H1 (cell line): ENCODE data around the gene ALDH1A2. TPM values are rescaled to one million over a fixed set of nuclear protein-coding genes. Genes with fewer than 3 reads are reported as not detected.

ENCODE experiments used
- CTCF ChIA-PET: fragments of 300-600 bp; sonication (Branson Sonifier 250); formaldehyde crosslinking; loops from one replicate; lab custom pipeline; 2021; ENCODE audit not compliant: partially characterized antibody; lab: Charles Lee
- POLR2A ChIA-PET: fragments of 300-600 bp; sonication (Branson Sonifier 250); formaldehyde crosslinking; loops from one replicate; lab custom pipeline; 2021; ENCODE audit warnings: inconsistent platforms; ENCODE audit not compliant: partially characterized antibody; lab: Charles Lee
- DNase-seq, 2 experiments: peaks; one replicate each; pipeline versions ENCODE4 v3.0.0 to v3.0.0-alpha.2; 2010 to 2022; ENCODE audit warnings: low spot score in 2 of 2, low read depth in 1 of 2, mixed read lengths in 1 of 2
- FAIRE-seq: peaks from 2 replicates; lab custom pipeline; 2011; peaks lifted over from hg19 to GRCh38; lab: Jason Lieb, UNC
- H2AFZ ChIP-seq: 2 replicates; pipeline ENCODE4 v1.8.1; 2012; ENCODE audit warnings: low read length, inconsistent platforms
- H2AK5ac ChIP-seq: 2 replicates; pipeline ENCODE4 v1.6.1; 2013; ENCODE audit warnings: low read depth, low read length
- H2BK120ac ChIP-seq: replicated peaks from 2 replicates; pipeline ENCODE3; 2013; ENCODE audit warnings: low read depth, low read length, inconsistent platforms
- H2BK12ac ChIP-seq: 2 replicates; pipeline ENCODE4 v1.6.1; 2013; ENCODE audit warnings: low read depth, low read length
- H2BK15ac ChIP-seq: 2 replicates; pipeline ENCODE4 v1.6.1; 2013; ENCODE audit warnings: low read length
- H2BK20ac ChIP-seq: 2 replicates; pipeline ENCODE4 v1.6.1; 2013; ENCODE audit warnings: low read length
- H2BK5ac ChIP-seq: 2 replicates; pipeline ENCODE4 v1.6.1; 2013; ENCODE audit warnings: low read depth, low read length
- H3K14ac ChIP-seq: 2 replicates; pipeline ENCODE4 v1.6.1; 2013; ENCODE audit warnings: inconsistent platforms; ENCODE audit not compliant: insufficient read length
- H3K18ac ChIP-seq: 2 replicates; pipeline ENCODE4 v1.6.1; 2013; ENCODE audit warnings: low read length; ENCODE audit errors: extremely low read depth
- H3K23ac ChIP-seq: 2 replicates; pipeline ENCODE4 v1.6.1; 2013; ENCODE audit warnings: inconsistent platforms; ENCODE audit not compliant: insufficient read length
- H3K23me2 ChIP-seq: 2 replicates; pipeline ENCODE4 v1.6.1; 2013; ENCODE audit warnings: low read depth, low read length
- H3K27ac ChIP-seq: 2 replicates; pipeline ENCODE4 v1.6.1; 2011; ENCODE audit warnings: low read depth, low read length, inconsistent platforms
- H3K27me3 ChIP-seq, 4 experiments: replicated peaks in 1 of 4; 1 replicate in 1 of 4; 2 replicates in 3 of 4; pipeline versions ENCODE4 v1.6.1 to v1.8.1; 2011 to 2013; ENCODE audit warnings: low read length in 3 of 4, mild to moderate bottlenecking in 3 of 4, inconsistent platforms in 2 of 4, mixed read lengths in 2 of 4, moderate library complexity in 1 of 4; ENCODE audit not compliant: control insufficient read depth in 3 of 4, insufficient read depth in 3 of 4; ENCODE audit errors: extremely low read depth in 1 of 4
- H3K36me3 ChIP-seq, 4 experiments: 2 replicates each; pipeline versions ENCODE4 v1.6.1 to v1.8.1; 2011 to 2013; ENCODE audit warnings: mild to moderate bottlenecking in 4 of 4, low read length in 3 of 4, moderate library complexity in 2 of 4, control low read depth in 1 of 4, inconsistent platforms in 1 of 4; ENCODE audit not compliant: insufficient read depth in 4 of 4, control insufficient read depth in 2 of 4
- H3K4ac ChIP-seq: replicated peaks from 2 replicates; pipeline ENCODE3; 2013; ENCODE audit warnings: low read length, low read depth, mixed read lengths, inconsistent platforms; ENCODE audit not compliant: insufficient read length
- H3K4me1 ChIP-seq, 4 experiments: replicated peaks in 1 of 4; 1 replicate in 1 of 4; 2 replicates in 3 of 4; pipeline versions ENCODE4 v1.6.1 to v1.8.1; 2011 to 2013; ENCODE audit warnings: low read length in 3 of 4, inconsistent platforms in 2 of 4, mixed read lengths in 1 of 4; ENCODE audit not compliant: insufficient read depth in 4 of 4, control insufficient read depth in 3 of 4
- H3K4me2 ChIP-seq, 2 experiments: 2 replicates each; pipeline versions ENCODE4 v1.6.1 to v1.8.1; 2011 to 2013; ENCODE audit warnings: low read depth in 2 of 2, low read length in 2 of 2, control low read depth in 1 of 2, inconsistent platforms in 1 of 2, mild to moderate bottlenecking in 1 of 2; ENCODE audit not compliant: insufficient read depth in 1 of 2
- H3K4me3 ChIP-seq, 4 experiments: fragments of 200-600, 300-600 bp in 1 of 4; sonication (generic), shearing (Covaris generic), sonication (Bioruptor Twin) in 1 of 4; 2 replicates each; pipeline versions ENCODE4 v1.5.1 to v1.8.1; 2011 to 2016; ENCODE audit warnings: low read length in 4 of 4, low read depth in 3 of 4, control low read depth in 2 of 4, inconsistent platforms in 2 of 4, mild to moderate bottlenecking in 2 of 4, mixed read lengths in 1 of 4, moderate library complexity in 1 of 4; ENCODE audit not compliant: insufficient read depth in 2 of 4; ENCODE audit errors: extremely low read depth in 1 of 4
- H3K56ac ChIP-seq: replicated peaks from 2 replicates; pipeline ENCODE3; 2013; ENCODE audit warnings: low read depth, mild to moderate bottlenecking, mixed read lengths, low read length, inconsistent platforms; ENCODE audit not compliant: insufficient read length
- H3K79me1 ChIP-seq: 2 replicates; pipeline ENCODE4 v1.6.1; 2013; ENCODE audit warnings: low read depth, low read length, control low read depth
- H3K79me2 ChIP-seq, 2 experiments: 2 replicates each; pipeline versions ENCODE4 v1.6.1 to v1.8.1; 2012 to 2013; ENCODE audit warnings: low read length in 2 of 2, mild to moderate bottlenecking in 2 of 2, inconsistent platforms in 1 of 2; ENCODE audit not compliant: insufficient read depth in 2 of 2, control insufficient read depth in 1 of 2
- H3K9ac ChIP-seq, 4 experiments: replicated peaks in 1 of 4; 1 replicate in 1 of 4; 2 replicates in 3 of 4; pipeline versions ENCODE4 v1.6.1 to v1.8.1; 2011 to 2013; ENCODE audit warnings: low read depth in 3 of 4, low read length in 3 of 4, control low read depth in 2 of 4, mild to moderate bottlenecking in 2 of 4, moderate library complexity in 2 of 4, inconsistent platforms in 1 of 4; ENCODE audit errors: extremely low read depth in 1 of 4
- H3K9me3 ChIP-seq, 2 experiments: 2 replicates each; pipeline versions ENCODE4 v1.6.1 to v1.8.1; 2012 to 2013; ENCODE audit warnings: mild to moderate bottlenecking in 2 of 2, moderate library complexity in 2 of 2, control low read depth in 1 of 2, inconsistent platforms in 1 of 2, low read depth in 1 of 2, low read length in 1 of 2, mixed read lengths in 1 of 2; ENCODE audit not compliant: insufficient read depth in 2 of 2
- H4K20me1 ChIP-seq, 2 experiments: replicated peaks in 1 of 2; 2 replicates each; pipeline versions ENCODE3 to v1.8.1; 2011 to 2013; ENCODE audit warnings: inconsistent platforms in 2 of 2, low read length in 2 of 2, mild to moderate bottlenecking in 1 of 2; ENCODE audit not compliant: insufficient read depth in 2 of 2, control insufficient read depth in 1 of 2
- H4K5ac ChIP-seq: 2 replicates; pipeline ENCODE4 v1.6.1; 2013; ENCODE audit warnings: low read length, low read depth, mixed read lengths, inconsistent platforms; ENCODE audit not compliant: insufficient read length
- H4K8ac ChIP-seq: 2 replicates; pipeline ENCODE4 v1.8.0; 2013; ENCODE audit warnings: mild to moderate bottlenecking, moderate library complexity, low read length, inconsistent platforms; ENCODE audit not compliant: insufficient read depth; ENCODE audit errors: extremely low read depth
- H4K91ac ChIP-seq: replicated peaks from 2 replicates; pipeline ENCODE3; 2013; ENCODE audit warnings: low read length, mixed read lengths, inconsistent platforms; ENCODE audit not compliant: insufficient read length
- ASH2L ChIP-seq: fragments of 200-600, 300-600 bp; sonication (generic); IDR thresholded peaks from one replicate; pipeline ENCODE4 v1.7.1; 2017; ENCODE audit warnings: low read length
- CHD1 ChIP-seq: IDR thresholded peaks from 2 replicates; pipeline ENCODE4 v1.6.1; 2012; ENCODE audit warnings: low read depth, low read length, improper control_type of control experiment
- EZH2 ChIP-seq: fragments of 200-600 bp; sonication (generic); IDR thresholded peaks from 2 replicates; pipeline ENCODE4 v1.7.1; 2012; ENCODE audit warnings: low read depth, mild to moderate bottlenecking, moderate library complexity, low read length, inconsistent platforms; ENCODE audit not compliant: severe bottlenecking
- JUND ChIP-seq: IDR thresholded peaks from 2 replicates; pipeline ENCODE4 v1.6.1; 2011; ENCODE audit warnings: mild to moderate bottlenecking, improper control_type of control experiment, low read length
- MAFK ChIP-seq: IDR thresholded peaks from 2 replicates; pipeline ENCODE4 v1.6.1; 2012; ENCODE audit warnings: low read depth, mild to moderate bottlenecking, improper control_type of control experiment, low read length
- NANOG ChIP-seq: IDR thresholded peaks from 2 replicates; pipeline ENCODE4 v1.6.1; 2011; ENCODE audit warnings: low read length, low read depth, mild to moderate bottlenecking, inconsistent platforms; ENCODE audit not compliant: insufficient read depth, poor library complexity, severe bottlenecking
- RFX5 ChIP-seq: IDR thresholded peaks from 2 replicates; pipeline ENCODE4 v1.6.1; 2011; ENCODE audit warnings: low read depth, low read length, improper control_type of control experiment, borderline replicate concordance
- SP4 ChIP-seq: IDR thresholded peaks from 2 replicates; pipeline ENCODE4 v1.6.1; 2012; ENCODE audit warnings: low read length, inconsistent platforms
- SRF ChIP-seq: IDR thresholded peaks from 2 replicates; pipeline ENCODE4 v1.6.1; 2011; ENCODE audit warnings: mild to moderate bottlenecking, low read depth, low read length, moderate library complexity
- TAF7 ChIP-seq: optimal IDR thresholded peaks from 2 replicates; pipeline ENCODE3; 2011; ENCODE audit warnings: low read depth, mild to moderate bottlenecking, inconsistent platforms, low read length, moderate library complexity, borderline replicate concordance
- TEAD4 ChIP-seq: IDR thresholded peaks from 2 replicates; pipeline ENCODE4 v1.6.1; 2012; ENCODE audit warnings: low read depth, low read length, inconsistent platforms, mixed read lengths
- YY1 ChIP-seq: IDR thresholded peaks from 2 replicates; pipeline ENCODE4 v1.6.1; 2011; ENCODE audit warnings: low read depth, mild to moderate bottlenecking, low read length
- WGBS, 2 experiments: shearing (Covaris generic) in 1 of 2; methylation state at CpG; one replicate each; pipeline versions ENCODE4 v1.1.6 to v1.1.7; 2013 to 2015; ENCODE audit warnings: low lambda C conversion rate in 2 of 2, mixed read lengths in 2 of 2, inconsistent platforms in 1 of 2, low coverage in 1 of 2, missing lambda C conversion rate in 1 of 2; ENCODE audit not compliant: insufficient replicate concordance in 2 of 2, insufficient coverage in 1 of 2, insufficient read length in 1 of 2; ENCODE audit errors: extremely low coverage in 1 of 2, missing lambda C conversion rate in 1 of 2; 5-methylcytosine and 5-hydroxymethylcytosine counted together
- polyA plus RNA-seq, 7 experiments: library from polyadenylated mRNA; depleted of rRNA in 3 of 7; stranded (reverse) in 5 of 7; unstranded in 2 of 7; fragments of >200 nt in 5 of 7; fragments of 200-250 nt in 2 of 7; gene quantifications; 1 replicate in 5 of 7; 2 replicates in 1 of 7; 4 replicates in 1 of 7; pipeline versions ENCODE4 v1.2.1 to v1.2.3, GENCODE V29; 2011 to 2013; ENCODE audit warnings: missing spikeins in 2 of 7, mixed read lengths in 2 of 7
- total RNA-seq: library from RNA; stranded (reverse); fragmentation: NEBNext Ultra II Directional; extraction: Animal tissue kit (Norgen Biotek cat#: 25700); gene quantifications from 2 replicates; pipeline ENCODE4 v1.2.1, GENCODE V29; 2021

Gene ALDH1A2
- total and polyA plus RNA-seq, 2 of the 8 experiments (the other 6 are each of a cell fraction or from before 2014, with no cell fraction given): 0.06 to 0.24 TPM

DNA sequence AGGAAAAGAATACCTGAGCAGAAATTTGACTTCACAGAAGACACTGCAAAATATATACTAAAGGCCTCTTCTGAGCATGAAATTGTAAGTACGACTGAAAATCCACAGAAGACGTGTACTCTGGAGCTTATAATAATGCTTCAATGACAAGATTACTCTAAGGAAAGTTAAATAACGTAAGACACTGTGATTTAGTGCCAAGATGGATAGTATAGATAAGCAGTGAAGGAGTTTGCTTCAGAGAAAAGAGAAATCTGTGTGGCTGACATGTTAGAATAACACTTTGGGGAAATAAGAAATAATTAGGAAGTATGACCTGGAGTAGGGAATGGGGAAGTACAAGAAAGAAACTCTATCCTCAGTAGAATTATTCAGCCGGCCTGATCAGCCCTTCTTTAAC, 28.9 kb downstream of the ALDH1A2 start:
- Histone ChIP-seq H3K23ac (no peak overlapping the region), H3K36me3 (no peaks in the 10 kb centered on the region), H3K27me3 (no peaks in the 10 kb centered on the region), H3K23me2 (peaks cover 5% of the 10 kb centered on the region; the same call in 1 of the 2 replicates), H2BK12ac (no peak overlapping the region), H3K4me1 (0 out of 7 replicates have a peak, but pooled peaks cover 0 to 2% (median 0%) of the 10 kb centered on the region in 4 experiments), H4K91ac (no peak overlapping the region), H3K27ac (no peak overlapping the region), H3K4me2 (no peak overlapping the region), H3K9ac (no peak overlapping the region), H3K4me3 (no peak overlapping the region), H4K5ac (no peak overlapping the region), H2BK5ac (no peak overlapping the region), H3K79me1 (no peaks in the 10 kb centered on the region), H2BK20ac (no peak overlapping the region), H3K79me2 (no peaks in the 10 kb centered on the region), H4K20me1 (no peaks in the 10 kb centered on the region), H2AK5ac (no peak overlapping the region), H2BK15ac (no peak overlapping the region), H3K4ac (no peak overlapping the region), H2BK120ac (no peak overlapping the region), H3K9me3 (no peaks in the 10 kb centered on the region), H4K8ac (no peak overlapping the region), H3K14ac (no peak overlapping the region), H3K56ac (no peak overlapping the region), H2AFZ (no peak overlapping the region), H3K18ac (no peak overlapping the region)
- ChIA-PET POLR2A (no interaction called here), CTCF (interaction anchor here (1.0 to 1.4 kb wide), 5 partner anchors 10 to 305 kb away, joined by 3 to 6 read pairs (median 3); no protein-coding TSS in a partner anchor)
- FAIRE-seq: no peak
- WGBS, 2 experiments: 87% methylated on average over 4 of the region's 4 CpGs; no CpG with 5 or more reads in 1 of the 2 experiments
- no peak for DNase-seq
- TF ChIP-seq SRF (no peak), SP4 (no peak), NANOG (no peak), TEAD4 (no peak), ASH2L (no peak), JUND (no peak), MAFK (no peak), CHD1 (no peak), EZH2 (no peak), TAF7 (no peak), YY1 (no peak), RFX5 (no peak)
